Keratinocyte (primary cell): ENCODE data around the gene PAM16. TPM values are rescaled to one million over a fixed set of nuclear protein-coding genes. Genes with fewer than 3 reads are reported as not detected.

Experiments
- DNase-seq: peaks from one replicate; pipeline ENCODE4 v3.0.0-alpha.2; 2011; ENCODE audit warnings: low read depth, missing footprints, low spot score
- FAIRE-seq: peaks from 2 replicates; lab custom pipeline; 2011; peaks lifted over from hg19 to GRCh38; lab: Jason Lieb, UNC
- H2AFZ ChIP-seq: 2 replicates; pipeline ENCODE4 v1.6.0; 2012; ENCODE audit warnings: low read length, control low read depth, inconsistent platforms; ENCODE audit not compliant: control insufficient read depth
- H3K27ac ChIP-seq: 2 replicates; pipeline ENCODE4 v1.5.1; 2011; ENCODE audit warnings: low read length; ENCODE audit not compliant: control insufficient read depth, insufficient read depth
- H3K27me3 ChIP-seq: 3 replicates; pipeline ENCODE4 v1.6.0; 2011; ENCODE audit warnings: low read length; ENCODE audit not compliant: control insufficient read depth, insufficient read depth; ENCODE audit errors: extremely low read depth
- H3K36me3 ChIP-seq, 2 experiments: 2 replicates in 1 of 2; 3 replicates in 1 of 2; pipeline ENCODE4 v1.5.1; 2011; ENCODE audit warnings: low read length in 2 of 2, mild to moderate bottlenecking in 1 of 2; ENCODE audit not compliant: control insufficient read depth in 2 of 2, insufficient read depth in 2 of 2; ENCODE audit errors: extremely low read depth in 1 of 2
- H3K4me1 ChIP-seq: 3 replicates; pipeline ENCODE4 v1.5.1; 2011; ENCODE audit warnings: low read length; ENCODE audit not compliant: control insufficient read depth, insufficient read depth; ENCODE audit errors: extremely low read depth
- H3K4me2 ChIP-seq: 3 replicates; pipeline ENCODE4 v1.6.0; 2011; ENCODE audit warnings: low read depth, low read length; ENCODE audit not compliant: control insufficient read depth, insufficient read depth; ENCODE audit errors: extremely low read depth
- H3K4me3 ChIP-seq, 3 experiments: fragments of 200-600 bp in 1 of 3; sonication (generic) in 1 of 3; 2 replicates in 2 of 3; 3 replicates in 1 of 3; pipeline ENCODE4 v1.5.1; 2011 to 2016; ENCODE audit warnings: low read length in 3 of 3, mild to moderate bottlenecking in 3 of 3, control low read depth in 2 of 3, inconsistent platforms in 1 of 3, low read depth in 1 of 3, mixed read lengths in 1 of 3, mixed run types in 1 of 3, moderate library complexity in 1 of 3; ENCODE audit not compliant: control insufficient read depth in 2 of 3, insufficient read depth in 2 of 3; ENCODE audit errors: extremely low read depth in 1 of 3
- H3K79me2 ChIP-seq: 2 replicates; pipeline ENCODE4 v1.6.0; 2012; ENCODE audit warnings: low read length; ENCODE audit not compliant: control insufficient read depth, insufficient read depth
- H3K9ac ChIP-seq: 3 replicates; pipeline ENCODE4 v1.6.0; 2011; ENCODE audit warnings: low read length; ENCODE audit not compliant: control insufficient read depth, insufficient read depth; ENCODE audit errors: extremely low read depth
- H3K9me1 ChIP-seq: 3 replicates; pipeline ENCODE4 v1.6.0; 2011; ENCODE audit warnings: low read length; ENCODE audit not compliant: control insufficient read depth, insufficient read depth; ENCODE audit errors: extremely low read depth
- H3K9me3 ChIP-seq: 2 replicates; pipeline ENCODE4 v1.5.1; 2012; ENCODE audit warnings: low read depth, low read length; ENCODE audit not compliant: control insufficient read depth
- H4K20me1 ChIP-seq: 3 replicates; pipeline ENCODE4 v1.6.0; 2011; ENCODE audit warnings: low read length; ENCODE audit not compliant: control insufficient read depth, insufficient read depth; ENCODE audit errors: extremely low read depth
- CTCF ChIP-seq, 3 experiments: IDR thresholded peaks in 1 of 3; conservative IDR thresholded peaks in 1 of 3; optimal IDR thresholded peaks in 1 of 3; 2 replicates in 2 of 3; 3 replicates in 1 of 3; pipeline versions ENCODE3 to v1.5.1; 2011; ENCODE audit warnings: low read length in 3 of 3, mild to moderate bottlenecking in 3 of 3, moderate library complexity in 2 of 3, control low read depth in 1 of 3, inconsistent platforms in 1 of 3; ENCODE audit not compliant: insufficient read depth in 2 of 3; ENCODE audit errors: extremely low read depth in 1 of 3
- EZH2 ChIP-seq: IDR thresholded peaks from one replicate; pipeline ENCODE4 v1.6.1; 2012; ENCODE audit warnings: inconsistent platforms, mild to moderate bottlenecking, low read length, moderate library complexity
- dilution Hi-C: fragments of 300-500 bp; cut with MboI; formaldehyde crosslinking; loops from one replicate; pipeline ENCODE4 v1.7.0; 2020; ENCODE audit warnings: low sequenced_read_pairs; ENCODE audit not compliant: extremely low pct_ligation_motif_present
- polyA plus RNA-seq, 5 experiments: library from polyadenylated mRNA; depleted of rRNA in 3 of 5; stranded (reverse) in 3 of 5; stranded (forward) in 1 of 5; unstranded in 1 of 5; fragments of >200 nt; gene quantifications; 1 replicate in 1 of 5; 2 replicates in 3 of 5; 3 replicates in 1 of 5; pipeline versions ENCODE4 v1.2.1 to v1.2.3, GENCODE V29; 2011 to 2012; ENCODE audit warnings: missing spikeins in 2 of 5, low read depth in 1 of 5, low replicate concordance in 1 of 5

Gene PAM16
- polyA plus RNA-seq, 1 donor (not counting 4 experiments of a cell fraction or from before 2014, with no cell fraction given), result 32.7 TPM

DNA sequence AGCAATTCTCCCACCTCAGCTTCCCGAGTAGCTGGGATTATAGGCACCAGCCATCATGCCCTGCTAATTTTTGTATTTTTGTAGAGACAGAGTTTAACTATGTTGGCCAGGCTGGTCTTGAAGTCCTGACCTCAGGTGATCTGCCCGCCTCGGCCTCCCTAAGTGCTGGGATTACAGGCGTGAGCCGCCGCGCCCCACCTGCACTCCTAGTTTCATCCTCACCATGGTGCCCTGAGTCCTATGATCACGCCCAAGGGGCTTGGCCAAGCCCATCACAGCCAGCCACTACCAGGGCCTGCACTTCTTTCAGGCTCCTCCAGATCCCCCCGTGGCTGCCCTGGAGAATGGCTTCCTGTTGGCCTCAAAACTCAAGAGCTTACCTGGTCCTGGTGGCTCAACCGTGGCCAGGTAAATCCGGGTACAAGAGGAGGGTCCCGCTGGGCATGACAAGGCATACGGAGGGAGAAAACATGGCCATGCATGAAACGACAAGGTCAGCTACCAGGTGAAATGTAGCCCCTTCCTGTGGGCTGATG is 57.9 kb downstream of the PAM16 start:
- no peaks in the 10 kb centered on the region for H3K27me3 ChIP-seq
- no peak overlapping the region for H3K9ac ChIP-seq
- FAIRE-seq, result no peak
- H3K9me3 ChIP-seq, result no peaks in the 10 kb centered on the region
- TF ChIP-seq EZH2 (no peak), CTCF (optimal IDR thresholded peaks at IDR 0.05 in 1 of 3, IDR thresholded peaks at IDR 0.05 in 1 of 3, conservative IDR thresholded peaks at IDR 0.05 in 1 of 3; ENCODE audit: extremely low read depth in 1 of 3, insufficient read depth in 2 of 3, low read length in 3 of 3) (no peak)
- no peak overlapping the region for H3K27ac ChIP-seq
- peaks cover 33% of the 10 kb centered on the region for H3K4me1 ChIP-seq
- H3K79me2 ChIP-seq, result no peaks in the 10 kb centered on the region
- dilution Hi-C loops, result no loop called here
- no peak overlapping the region for H3K4me3 ChIP-seq
- H2AFZ ChIP-seq, result no peak overlapping the region
- DNase-seq, result no peak
- no peaks in the 10 kb centered on the region for H4K20me1 ChIP-seq
- H3K4me2 ChIP-seq, result no peak overlapping the region
- no peaks in the 10 kb centered on the region for H3K9me1 ChIP-seq
- no peaks in the 10 kb centered on the region for H3K36me3 ChIP-seq

DNA sequence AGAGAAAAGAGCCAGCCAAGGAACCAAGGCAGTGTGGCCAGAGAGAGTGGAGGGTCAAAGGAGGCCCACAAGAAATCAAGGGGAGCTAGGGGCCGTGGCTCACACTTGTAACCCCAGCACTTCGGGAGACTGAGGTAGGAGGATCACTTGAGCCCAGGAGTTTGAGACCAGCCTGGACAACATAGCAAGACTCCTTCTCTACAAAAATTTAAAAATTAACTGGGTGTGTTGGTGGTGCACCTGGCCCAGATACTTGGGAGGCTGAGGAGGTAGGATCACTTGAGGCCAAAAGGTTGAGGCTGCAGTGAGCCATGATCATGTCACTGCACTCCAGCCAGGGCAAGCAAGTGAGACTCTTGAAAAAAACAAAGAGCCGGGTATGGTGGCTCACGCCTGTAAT is 59.4 kb downstream of the PAM16 start:
- no peak overlapping the region for H2AFZ ChIP-seq
- dilution Hi-C loops, result no loop called here
- DNase-seq, result no peak
- peaks cover 22% of the 10 kb centered on the region for H3K4me1 ChIP-seq
- H3K27ac ChIP-seq, result no peak overlapping the region
- no peaks in the 10 kb centered on the region for H3K36me3 ChIP-seq
- H4K20me1 ChIP-seq, result no peaks in the 10 kb centered on the region
- H3K27me3 ChIP-seq, result no peaks in the 10 kb centered on the region
- H3K9ac ChIP-seq, result no peak overlapping the region
- TF ChIP-seq EZH2 (no peak), CTCF (optimal IDR thresholded peaks at IDR 0.05 in 1 of 3, IDR thresholded peaks at IDR 0.05 in 1 of 3, conservative IDR thresholded peaks at IDR 0.05 in 1 of 3; ENCODE audit: extremely low read depth in 1 of 3, insufficient read depth in 2 of 3, low read length in 3 of 3) (no peak)
- FAIRE-seq, result no peak
- H3K79me2 ChIP-seq, result no peaks in the 10 kb centered on the region
- no peak overlapping the region for H3K4me3 ChIP-seq
- no peaks in the 10 kb centered on the region for H3K9me1 ChIP-seq
- H3K9me3 ChIP-seq, result no peaks in the 10 kb centered on the region
- H3K4me2 ChIP-seq, result no peak overlapping the region

Other genes starting within 250 kb of the PAM16 start
- 2.9 to 7.6 TPM (median 3.0 TPM) in 3 replicates for gene ADCY9, start 234.9 kb downstream of the PAM16 start, polyA plus RNA-seq
- not detected in 3 replicates for gene SRL, start 109.2 kb downstream of the PAM16 start, polyA plus RNA-seq
- 4.9 to 9.2 TPM (median 6.7 TPM) in 3 replicates for gene TFAP4, start 78.3 kb downstream of the PAM16 start, polyA plus RNA-seq
- gene GLIS2, start 35.3 kb downstream of the PAM16 start, polyA plus RNA-seq, result 0.63 to 2.3 TPM (median 1.0 TPM) in 3 replicates
- gene VASN, start 20.5 kb upstream of the PAM16 start, polyA plus RNA-seq, result 0.37 to 1.1 TPM (median 0.46 TPM) in 3 replicates
- gene CORO7, start 65.3 kb upstream of the PAM16 start, polyA plus RNA-seq, result 8.4 to 12.5 TPM (median 12.2 TPM) in 3 replicates
- 43.5 to 54.6 TPM (median 48.4 TPM) in 3 replicates for gene DNAJA3, start 74.5 kb upstream of the PAM16 start, polyA plus RNA-seq
- 39.5 to 61.6 TPM (median 48.7 TPM) in 3 replicates for gene NMRAL1, start 123.3 kb upstream of the PAM16 start, polyA plus RNA-seq
- gene HMOX2, start 125.1 kb upstream of the PAM16 start, polyA plus RNA-seq, result 165 to 180 TPM (median 167 TPM) in 3 replicates
- 19.8 to 39.4 TPM (median 23.1 TPM) in 3 replicates for gene CDIP1, start 187.5 kb upstream of the PAM16 start, polyA plus RNA-seq
- gene C16orf96, start 205.0 kb upstream of the PAM16 start, polyA plus RNA-seq, result not detected in 3 replicates